GM18519 (cell line): ENCODE measurements around the gene TPM4.
"Not testable (repeated sequence)": the region's sequence is repeated elsewhere in the genome, so short reads cannot be mapped to it uniquely, and the experiment has no call there.

Experiments used
- ATAC-seq: cut with Tn5 transposase; IDR thresholded peaks from one replicate; pipeline ENCODE4 v1.9.1; 2021; ENCODE audit warnings: mild to moderate bottlenecking, moderate library complexity; ENCODE audit not compliant: unreplicated experiment, low FRiP score

The TPM4 gene

GRCh38 chr19:16094360-16095070 is 18.2 kb downstream of the TPM4 start:
- ATAC-seq, result no peak

DNA sequence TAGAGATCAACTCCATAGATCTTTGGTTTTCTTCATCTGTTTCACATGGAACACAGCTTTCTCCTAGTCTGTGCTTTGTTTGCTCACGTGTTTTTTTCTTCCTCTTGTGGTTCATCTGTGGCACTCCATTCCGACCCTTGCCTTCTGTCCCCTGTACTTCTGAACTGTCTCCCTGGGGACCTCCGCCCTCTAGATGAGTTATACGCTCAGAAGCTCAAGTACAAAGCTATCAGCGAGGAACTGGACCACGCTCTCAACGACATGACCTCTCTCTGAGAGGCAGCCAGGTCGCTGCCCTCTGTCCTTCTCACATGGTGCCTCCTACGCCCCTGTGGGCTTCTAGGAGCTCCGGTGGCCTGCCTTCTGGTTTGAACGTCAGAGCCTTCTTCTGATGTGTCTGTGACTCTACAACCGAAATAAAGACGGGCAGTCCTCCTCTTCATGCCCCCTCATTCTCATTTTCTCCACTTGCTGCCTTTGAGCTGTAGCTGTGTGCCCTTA is 18.8 kb downstream of the TPM4 start:
- ATAC-seq, result no peak

DNA sequence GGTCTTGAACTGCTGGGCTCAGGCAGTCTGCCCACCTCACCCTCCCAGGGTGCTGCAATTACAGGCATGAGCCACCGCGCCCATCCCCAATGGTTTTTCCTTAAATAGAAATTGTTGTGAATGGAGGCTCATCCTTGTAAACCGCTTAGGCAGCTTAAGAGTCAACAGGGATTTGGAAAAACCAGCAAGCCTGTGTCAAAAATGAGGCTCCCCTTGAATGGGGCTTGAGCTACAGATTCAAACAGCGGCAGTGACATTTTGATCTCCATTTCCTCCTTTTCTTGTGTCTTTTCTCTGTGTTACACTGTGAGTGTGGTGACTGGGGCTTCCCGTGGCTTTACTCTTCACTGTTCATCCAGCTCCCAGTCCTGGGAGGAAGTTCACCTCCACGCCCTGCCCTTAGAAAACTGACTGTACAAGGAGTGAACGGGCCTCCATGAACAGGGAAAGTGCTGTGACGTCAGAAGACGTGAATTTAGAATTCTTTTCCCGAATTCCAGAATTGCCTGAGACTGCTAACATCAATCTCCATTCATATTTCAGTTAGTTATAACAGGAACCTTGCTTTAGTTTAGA is 20.1 kb downstream of the TPM4 start:
- ATAC-seq, result no peak

GRCh38 chr19:16098416-16098768 is 22.1 kb downstream of the TPM4 start:
- ATAC-seq, result no peak

DNA sequence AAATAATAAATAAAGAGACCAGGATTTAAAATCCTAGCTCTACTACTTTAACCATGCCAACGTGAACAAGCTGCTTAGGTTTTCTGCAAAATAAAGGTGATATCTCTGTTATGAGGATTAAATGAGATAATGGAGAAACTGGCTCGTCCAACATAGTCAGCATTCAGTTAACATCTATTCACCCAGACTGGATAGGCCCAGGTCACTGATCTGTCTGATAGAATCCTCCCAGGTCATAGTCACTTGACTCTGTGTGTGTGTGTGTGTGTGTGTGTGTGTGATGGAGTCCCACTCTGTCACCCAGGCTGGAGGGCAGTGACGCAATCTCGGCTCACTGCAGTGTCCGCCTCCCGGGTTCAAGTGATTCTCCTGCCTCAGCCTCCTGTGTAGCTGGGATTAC is 22.5 kb downstream of the TPM4 start:
- no peak for ATAC-seq

DNA sequence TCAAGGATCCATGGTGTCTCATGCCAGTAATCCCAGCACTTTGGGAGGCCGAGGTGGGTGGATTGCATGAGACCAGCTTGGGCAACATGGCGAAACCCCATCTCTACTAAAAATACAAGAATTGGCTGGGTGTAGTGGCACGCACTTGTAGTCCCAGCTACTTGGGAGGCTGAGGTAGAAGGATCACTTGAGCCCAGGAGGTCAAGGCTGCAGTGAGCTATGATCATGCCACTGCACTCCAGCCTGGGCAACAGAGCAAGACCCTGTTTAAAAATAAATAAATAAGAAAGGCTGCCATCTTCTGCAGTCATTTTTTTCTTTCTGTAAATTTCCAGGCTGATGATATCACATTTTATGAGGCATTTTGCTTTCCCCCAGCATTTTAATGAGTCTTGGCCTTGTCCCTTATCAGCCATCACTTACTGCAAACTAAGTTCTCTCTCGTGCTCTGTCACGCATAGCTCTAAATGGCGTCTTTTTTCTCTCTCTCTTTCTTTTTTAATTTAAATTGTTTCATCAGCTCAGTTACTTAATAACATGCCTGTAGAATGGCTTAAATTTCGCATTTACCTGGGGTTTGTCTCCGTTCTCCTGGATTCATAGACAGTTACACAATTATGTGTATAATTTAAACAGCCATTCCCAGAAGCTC is 23.1 kb downstream of the TPM4 start:
- not testable (repeated sequence) for ATAC-seq

DNA sequence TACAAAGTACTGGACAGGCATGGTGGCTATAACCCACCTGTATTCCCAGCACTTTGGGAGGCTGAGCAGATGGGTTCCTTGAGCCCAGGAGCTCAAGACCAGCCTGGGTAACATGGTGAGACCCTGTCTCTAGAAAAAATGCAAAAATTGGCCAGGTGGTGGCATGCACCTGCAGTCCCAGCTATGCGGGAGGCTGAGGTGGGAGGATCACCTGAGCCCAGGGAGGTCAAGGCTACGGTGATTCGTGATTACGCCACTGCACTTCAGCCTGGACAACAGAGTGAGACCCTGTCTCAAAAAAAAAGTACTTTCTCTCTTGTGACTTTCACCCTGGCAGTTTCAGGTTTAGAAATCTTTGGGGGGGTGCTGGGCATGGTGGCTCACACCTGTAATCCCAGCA is 24.2 kb downstream of the TPM4 start:
- no peak for ATAC-seq

- no peak for ATAC-seq
Observed at GRCh38 chr19:16104722-16105121, 28.4 kb downstream of the TPM4 start.

DNA sequence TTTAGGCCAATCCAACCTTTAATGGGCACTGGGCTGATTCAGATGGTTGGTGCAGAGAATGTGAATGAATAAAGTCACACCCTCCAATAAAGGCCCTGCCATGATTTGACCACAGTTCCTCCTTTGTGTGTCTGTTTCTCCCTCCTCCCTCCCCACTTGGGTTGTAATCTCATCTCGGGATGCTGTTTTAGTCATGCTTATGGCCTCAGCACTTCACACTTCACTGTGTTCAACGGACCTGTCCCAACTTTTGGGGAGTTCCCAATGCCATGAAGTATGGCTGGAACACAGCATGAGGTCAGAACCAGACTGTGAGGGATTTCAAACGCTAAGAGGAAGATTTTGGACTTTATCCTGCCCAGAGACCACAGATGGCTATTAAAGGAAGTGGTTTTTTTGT is 29.8 kb downstream of the TPM4 start:
- ATAC-seq, result no peak

- peak; percentile 70 for ATAC-seq
Observed at GRCh38 chr19:16111160-16111908, 35.0 kb downstream of the TPM4 start, which contains the start of gene RAB8A. Gene RAB8A, plus strand, starts transcription at chr19:16111889. Its CDS starts 13 bp downstream, at chr19:16111902.

DNA sequence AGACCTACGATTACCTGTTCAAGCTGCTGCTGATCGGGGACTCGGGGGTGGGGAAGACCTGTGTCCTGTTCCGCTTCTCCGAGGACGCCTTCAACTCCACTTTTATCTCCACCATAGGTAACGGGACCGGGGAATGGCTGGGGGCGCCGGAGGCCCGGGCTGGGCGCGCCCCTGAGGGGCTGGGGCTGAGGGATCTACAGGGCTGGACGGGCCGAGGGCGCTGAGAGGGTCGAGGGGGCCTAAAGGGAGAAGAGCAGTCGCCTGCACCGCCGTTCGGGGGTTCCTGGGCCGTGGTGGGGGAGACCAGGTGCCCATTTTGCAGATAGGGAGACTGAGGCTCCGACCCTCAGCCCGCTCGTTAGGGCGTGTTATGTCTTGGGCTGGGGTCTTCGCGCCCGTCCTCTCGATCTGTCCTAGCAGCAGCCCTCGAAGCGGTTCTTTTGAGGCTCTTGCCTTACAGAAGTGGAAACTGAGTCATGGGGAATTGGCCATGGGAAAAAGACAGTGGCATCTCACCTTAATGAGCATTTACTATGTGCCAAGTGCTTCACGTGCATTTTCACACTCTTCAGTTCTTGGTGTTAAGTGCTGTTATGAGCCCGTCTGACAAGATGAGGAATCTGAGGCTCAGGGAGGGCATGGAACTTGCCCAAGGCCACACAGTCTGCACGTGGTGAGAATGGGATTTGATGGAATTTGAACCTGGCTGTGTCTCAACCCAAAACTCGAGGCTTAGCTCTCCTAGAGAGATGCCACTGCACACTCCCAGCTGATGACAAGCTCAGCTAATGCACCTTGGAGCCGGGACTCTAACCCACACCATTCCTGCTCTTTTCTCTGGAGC is 35.8 kb downstream of the TPM4 start:
- ATAC-seq, result no peak

GRCh38 chr19:16112778-16113177 is 36.5 kb downstream of the TPM4 start:
- no peak for ATAC-seq

DNA sequence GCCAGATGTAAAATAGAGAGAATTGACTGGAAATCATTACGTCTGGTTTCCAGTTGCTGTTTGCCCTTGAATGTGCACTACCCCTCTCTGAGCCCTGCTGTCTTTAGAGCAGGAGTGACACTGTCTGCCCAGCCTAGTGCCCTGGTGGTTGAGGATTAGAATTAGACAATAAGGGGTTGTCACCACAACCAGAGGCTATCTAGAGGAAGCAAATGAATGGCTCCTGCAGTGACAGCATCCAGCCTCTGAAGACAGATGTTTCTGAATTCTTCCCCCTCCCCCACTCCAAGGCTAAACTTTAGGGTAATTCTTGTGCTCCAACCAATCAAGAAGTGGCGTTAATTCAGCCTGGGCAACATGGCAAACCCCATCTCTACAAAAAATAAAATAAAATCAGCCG is 37.4 kb downstream of the TPM4 start:
- no peak for ATAC-seq

DNA sequence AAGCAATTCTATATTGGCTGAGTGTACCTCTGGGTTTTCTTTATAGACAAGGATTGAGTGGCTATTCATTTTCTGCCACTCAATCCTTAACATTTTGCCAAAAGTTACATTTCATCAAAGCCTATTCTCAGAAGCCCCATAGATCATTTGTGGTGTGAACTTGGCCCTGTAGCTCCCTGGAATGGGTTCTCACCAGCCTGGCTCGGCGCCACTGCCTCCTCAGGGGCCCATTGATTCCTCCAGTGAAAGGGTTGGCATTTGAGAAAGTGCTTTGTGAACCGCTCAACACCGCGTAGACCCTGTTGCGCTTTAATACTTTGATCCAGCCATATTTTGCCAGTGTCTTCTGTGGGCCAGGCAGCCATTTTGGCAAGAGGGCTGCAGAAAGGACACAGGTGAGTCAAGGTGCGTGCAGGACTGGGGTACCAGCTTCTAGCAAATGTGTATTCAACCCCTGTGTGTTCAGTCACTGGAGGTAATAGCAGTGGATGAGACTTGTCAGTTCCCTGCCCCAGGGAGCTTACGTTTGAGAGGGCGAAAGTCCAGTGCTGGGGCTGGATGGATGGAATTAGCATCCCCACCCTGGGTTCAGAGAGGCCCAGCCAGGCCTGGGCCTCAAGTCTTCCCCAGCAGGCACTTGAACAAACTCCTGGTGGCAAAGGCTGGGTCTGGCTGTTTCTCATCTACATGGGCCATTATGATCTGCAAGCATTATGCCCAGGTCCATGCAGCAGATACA is 39.2 kb downstream of the TPM4 start:
- no peak for ATAC-seq

DNA sequence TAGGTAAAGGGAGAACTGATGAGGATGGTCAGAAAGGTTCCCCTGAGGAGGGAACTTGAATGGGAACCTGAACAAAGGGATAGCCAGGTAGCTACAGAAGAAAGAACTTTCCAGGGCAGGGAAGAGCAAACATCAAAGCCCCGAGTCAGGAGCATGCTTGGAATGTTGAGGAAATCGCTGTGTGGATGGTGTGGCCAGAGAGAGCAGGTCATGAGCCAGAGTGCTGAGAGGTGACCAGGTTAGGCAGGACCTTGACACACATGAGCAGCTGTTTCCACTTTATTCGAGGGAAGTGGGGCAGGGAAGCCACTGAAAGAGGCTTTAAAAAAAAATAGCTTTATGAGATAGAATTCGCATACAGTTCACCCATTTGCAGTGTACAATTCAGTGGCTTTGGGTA is 39.8 kb downstream of the TPM4 start:
- no peak for ATAC-seq

GRCh38 chr19:16117594-16118033 is 41.3 kb downstream of the TPM4 start:
- no peak for ATAC-seq

- no peak for ATAC-seq
Observed at GRCh38 chr19:16118489-16119033, 42.3 kb downstream of the TPM4 start.

DNA sequence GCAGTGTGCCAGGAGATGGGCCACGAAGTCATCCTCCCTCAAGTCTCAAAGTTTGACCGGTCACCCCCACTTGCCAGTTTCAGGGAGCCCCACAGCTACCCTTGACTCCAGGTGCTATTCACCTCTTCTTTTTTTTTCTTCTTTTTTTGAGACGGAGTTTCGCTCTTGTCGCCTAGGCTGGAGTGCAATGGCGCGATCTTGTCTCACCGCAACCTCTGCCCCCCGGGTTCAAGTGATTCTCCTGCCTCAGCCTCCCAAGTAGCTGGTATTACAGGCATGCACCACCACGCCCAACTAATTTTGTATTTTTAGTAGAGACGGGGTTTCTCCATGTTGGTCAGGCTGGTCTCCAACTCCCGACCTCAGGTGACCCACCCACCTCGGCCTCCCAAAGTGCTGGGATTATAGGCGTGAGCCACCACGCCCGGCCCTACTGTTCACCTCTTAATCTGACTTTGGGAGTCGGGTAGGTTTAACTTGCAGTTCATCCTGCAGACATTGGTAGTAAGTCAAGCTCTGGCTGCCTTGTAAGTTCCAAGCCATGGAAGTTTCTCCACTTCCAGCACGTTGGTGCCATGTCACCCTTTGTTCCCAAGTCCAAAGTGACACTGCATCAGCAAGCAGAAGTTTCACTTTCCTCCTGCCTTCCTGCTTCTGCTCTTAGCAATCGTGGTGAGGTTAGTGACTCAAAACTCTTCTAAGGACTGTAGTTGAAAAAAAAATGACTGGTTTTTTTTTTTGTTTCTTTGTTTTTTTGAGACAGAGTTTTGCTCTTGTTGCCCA is 43.0 kb downstream of the TPM4 start:
- not testable (repeated sequence) for ATAC-seq
